Dendritic cell treated with granulocyte-macrophage colony-stimulating factor and Interleukin-4, amounts not matched to agents 40 ng/mL and 50 ng/mL, for 4 days (primary cell): ENCODE data around the gene HOXA5.

Source experiments
- H3K27ac Mint-ChIP-seq: one replicate; pipeline ENCODE4 v1.8.0; 2022; ENCODE audit warnings: mild to moderate bottlenecking, mixed read lengths
- H3K27me3 Mint-ChIP-seq: one replicate; pipeline ENCODE4 v1.8.0; 2022; ENCODE audit warnings: mild to moderate bottlenecking, mixed read lengths
- H3K36me3 Mint-ChIP-seq: one replicate; pipeline ENCODE4 v1.8.0; 2022; ENCODE audit warnings: low read depth, mixed read lengths
- H3K4me1 Mint-ChIP-seq: one replicate; pipeline ENCODE4 v1.8.0; 2022; ENCODE audit warnings: low read depth, mixed read lengths
- H3K4me3 Mint-ChIP-seq: one replicate; pipeline ENCODE4 v1.8.0; 2022; ENCODE audit warnings: mild to moderate bottlenecking, moderate library complexity, mixed read lengths
- H3K9me3 Mint-ChIP-seq: one replicate; pipeline ENCODE4 v1.8.0; 2022; ENCODE audit warnings: mixed read lengths
- intact Hi-C: fragments of 100-400 bp; cut with micrococcal nuclease; formaldehyde crosslinking; loops from one replicate; pipeline ENCODE4 v1.15.0; 2022

HOXA5 gene

GRCh38 chr7:27147199-27148030, 3.9 kb upstream of the HOXA5 start, which contains the start of gene HOXA6:
TSS of gene HOXA6 (minus strand) at chr7:27147774. CDS start at chr7:27147749, 25 bp downstream.
- no peak within 1 kb of the TSS for H3K27ac Mint-ChIP-seq
- no peaks in the 10 kb centered on the region for H3K36me3 Mint-ChIP-seq
- no peaks in the 10 kb centered on the region for H3K9me3 Mint-ChIP-seq
- H3K4me1 Mint-ChIP-seq, result peaks cover 47% of the 10 kb centered on the region
- intact Hi-C loops, result loop anchor here (5.0 kb wide), 1 partner anchor 285 kb away; the partner anchor contains the start of gene SKAP2
- H3K27me3 Mint-ChIP-seq, result peaks cover 88% of the 10 kb centered on the region
- H3K4me3 Mint-ChIP-seq, result peak within 1 kb of the TSS; percentile 70

DNA sequence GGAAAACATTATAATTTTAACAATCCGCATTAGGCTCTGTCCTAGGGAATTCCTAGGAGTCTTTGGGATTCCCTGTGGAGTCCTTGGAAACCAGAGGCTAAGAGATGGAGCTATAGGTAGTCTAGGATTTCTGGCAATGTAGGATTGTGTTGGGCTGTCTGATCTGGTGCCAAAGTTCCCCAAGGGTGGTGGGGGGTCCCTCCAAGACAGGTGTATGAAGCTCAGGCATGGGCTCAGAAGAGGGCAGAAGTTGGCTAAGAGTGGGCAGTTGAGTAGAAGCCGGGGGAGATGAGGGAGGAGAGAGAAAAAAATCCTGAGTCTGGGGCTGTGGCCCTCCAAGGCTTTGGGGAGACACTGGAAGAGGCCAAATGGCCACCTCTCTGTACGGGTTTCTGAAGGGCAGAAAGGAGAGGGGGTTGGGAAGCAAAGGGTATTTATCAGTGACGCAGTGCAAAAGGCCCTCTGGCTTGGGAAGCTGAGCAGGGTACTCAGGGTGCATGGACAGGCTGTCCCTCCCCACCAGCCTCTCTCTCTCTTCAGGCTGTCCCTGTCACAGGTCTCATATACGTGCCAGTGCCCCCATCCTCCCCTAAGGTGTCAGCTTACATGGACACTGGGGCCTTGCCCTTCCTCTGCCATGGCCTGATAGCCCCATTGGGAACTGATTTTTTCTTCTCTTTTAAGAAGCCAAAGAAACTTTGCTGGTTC, 3.2 kb upstream of the HOXA5 start:
- Mint-ChIP-seq H3K4me3 (no peak overlapping the region), H3K27me3 (peaks cover 86% of the 10 kb centered on the region), H3K4me1 (peaks cover 39% of the 10 kb centered on the region), H3K9me3 (no peaks in the 10 kb centered on the region), H3K36me3 (no peaks in the 10 kb centered on the region), H3K27ac (no peak overlapping the region)
- intact Hi-C loops, result loop anchor here (5.0 kb wide), 1 partner anchor 284 kb away; the partner anchor contains the start of gene SKAP2

DNA sequence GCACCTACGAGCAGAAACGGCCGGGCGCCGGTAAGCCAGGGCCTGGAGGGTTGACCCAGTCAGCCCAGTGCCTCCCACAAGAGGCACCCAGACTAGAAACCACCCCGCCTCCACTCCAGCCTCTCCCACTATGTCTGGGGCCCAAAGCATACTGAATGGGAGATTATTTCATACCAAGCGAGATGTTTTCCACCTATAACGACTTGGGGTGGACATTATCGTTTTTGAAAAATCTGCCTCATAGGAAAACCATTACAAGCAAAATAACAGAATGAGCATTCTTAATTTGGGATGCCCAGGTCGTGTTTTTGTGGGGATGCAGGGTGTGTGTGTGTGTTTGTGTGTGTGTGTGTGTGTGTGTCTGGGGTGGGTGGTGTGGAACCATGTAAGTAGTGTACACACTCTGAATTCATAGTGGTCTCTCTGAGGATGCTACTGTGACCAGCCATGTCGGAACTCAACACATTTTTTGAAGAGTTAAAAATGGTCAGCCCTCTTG, 2.5 kb upstream of the HOXA5 start:
- intact Hi-C loops, result loop anchor here (5.0 kb wide), 1 partner anchor 284 kb away; the partner anchor contains the start of gene SKAP2
- Mint-ChIP-seq H3K4me3 (no peak overlapping the region), H3K4me1 (peaks cover 32% of the 10 kb centered on the region), H3K36me3 (no peaks in the 10 kb centered on the region), H3K27ac (no peak overlapping the region), H3K27me3 (peaks cover 84% of the 10 kb centered on the region), H3K9me3 (no peaks in the 10 kb centered on the region)

GRCh38 chr7:27145165-27145913, 1.9 kb upstream of the HOXA5 start:
- peak overlapping the region; percentile 6 for H3K4me3 Mint-ChIP-seq
- peaks cover 78% of the 10 kb centered on the region for H3K27me3 Mint-ChIP-seq
- H3K36me3 Mint-ChIP-seq, result no peaks in the 10 kb centered on the region
- intact Hi-C loops, result loop anchor here (5.0 kb wide), 1 partner anchor 283 kb away; the partner anchor contains the start of gene SKAP2
- no peaks in the 10 kb centered on the region for H3K9me3 Mint-ChIP-seq
- H3K4me1 Mint-ChIP-seq, result peaks cover 26% of the 10 kb centered on the region
- no peak overlapping the region for H3K27ac Mint-ChIP-seq

GRCh38 chr7:27144781-27145164, 1.3 kb upstream of the HOXA5 start:
- no peaks in the 10 kb centered on the region for H3K36me3 Mint-ChIP-seq
- peaks cover 73% of the 10 kb centered on the region for H3K27me3 Mint-ChIP-seq
- no peaks in the 10 kb centered on the region for H3K9me3 Mint-ChIP-seq
- H3K27ac Mint-ChIP-seq, result no peak overlapping the region
- intact Hi-C loops, result loop anchor here (5.0 kb wide), 1 partner anchor 282 kb away; the partner anchor contains the start of gene SKAP2
- H3K4me3 Mint-ChIP-seq, result peak overlapping the region; percentile 6
- H3K4me1 Mint-ChIP-seq, result peaks cover 23% of the 10 kb centered on the region

DNA sequence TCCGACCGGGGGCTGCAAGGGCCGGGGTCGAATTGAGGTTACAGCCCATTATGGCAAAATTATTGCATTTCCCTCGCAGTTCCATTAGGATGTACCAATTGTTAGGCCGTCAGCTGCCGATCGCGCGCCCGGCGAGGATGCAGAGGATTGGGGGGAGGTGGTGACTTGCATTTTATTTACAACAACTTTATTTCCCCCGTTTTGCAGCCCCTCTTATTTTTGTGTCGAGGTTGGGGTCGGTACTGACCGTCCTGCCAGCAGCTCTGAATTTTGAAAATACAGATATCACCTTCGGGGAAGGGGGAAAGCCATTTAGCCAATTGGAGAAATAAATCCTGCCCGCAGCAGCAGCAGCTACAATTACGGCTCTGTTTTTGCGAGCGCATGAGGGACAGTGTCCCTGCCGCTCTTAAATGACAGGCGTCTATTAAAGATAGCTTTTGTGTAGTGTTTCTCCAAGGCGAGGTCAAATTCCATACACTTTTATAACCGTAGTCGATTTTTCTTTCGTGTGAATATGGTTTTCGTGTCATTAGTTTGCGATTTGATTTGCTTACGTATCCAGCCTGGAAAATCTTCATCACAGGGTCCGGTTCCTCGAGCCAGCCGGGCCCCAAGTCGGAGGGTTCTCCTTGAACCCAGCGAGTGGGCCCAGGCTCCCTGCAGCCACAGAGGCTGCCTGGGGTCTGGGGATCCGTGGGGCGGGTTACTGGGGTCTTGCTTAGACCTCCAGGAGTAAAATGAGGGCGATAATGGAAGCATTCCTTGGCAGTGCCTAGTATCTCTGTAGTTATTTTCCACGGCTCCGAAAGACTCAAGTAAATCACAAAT, 684 bp upstream of the HOXA5 start:
- Mint-ChIP-seq H3K27me3 (peaks cover 69% of the 10 kb centered on the region), H3K36me3 (no peaks in the 10 kb centered on the region), H3K9me3 (no peaks in the 10 kb centered on the region), H3K4me1 (peaks cover 23% of the 10 kb centered on the region), H3K4me3 (no peak overlapping the region), H3K27ac (no peak overlapping the region)
- intact Hi-C loops, result no loop called here

DNA sequence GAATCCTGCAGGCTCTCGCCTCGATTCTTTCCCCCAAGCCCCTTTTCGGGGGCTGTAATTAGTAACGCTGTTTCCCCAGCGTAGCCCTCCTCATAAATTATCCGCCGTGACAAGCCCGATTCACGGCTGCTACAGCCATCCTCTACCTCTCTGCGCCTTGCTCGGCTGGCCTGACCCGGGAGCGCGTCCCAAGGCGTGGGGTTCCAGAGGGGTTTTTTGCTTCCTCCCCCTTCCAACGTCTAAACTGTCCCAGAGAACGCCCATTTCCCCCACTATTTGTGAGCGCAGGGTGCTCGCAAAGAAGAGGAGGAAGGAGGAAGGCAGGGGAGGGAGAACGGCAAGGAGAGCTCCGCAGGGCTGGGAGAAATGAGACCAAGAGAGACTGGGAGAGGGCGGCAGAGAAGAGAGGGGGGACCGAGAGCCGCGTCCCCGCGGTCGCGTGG, 880 bp downstream of the HOXA5 start:
- Mint-ChIP-seq H3K4me3 (peak overlapping the region; percentile 74), H3K36me3 (no peaks in the 10 kb centered on the region), H3K27ac (peak overlapping the region; percentile 0), H3K27me3 (peaks cover 61% of the 10 kb centered on the region), H3K4me1 (peaks cover 14% of the 10 kb centered on the region), H3K9me3 (no peaks in the 10 kb centered on the region)
- intact Hi-C loops, result no loop called here

DNA sequence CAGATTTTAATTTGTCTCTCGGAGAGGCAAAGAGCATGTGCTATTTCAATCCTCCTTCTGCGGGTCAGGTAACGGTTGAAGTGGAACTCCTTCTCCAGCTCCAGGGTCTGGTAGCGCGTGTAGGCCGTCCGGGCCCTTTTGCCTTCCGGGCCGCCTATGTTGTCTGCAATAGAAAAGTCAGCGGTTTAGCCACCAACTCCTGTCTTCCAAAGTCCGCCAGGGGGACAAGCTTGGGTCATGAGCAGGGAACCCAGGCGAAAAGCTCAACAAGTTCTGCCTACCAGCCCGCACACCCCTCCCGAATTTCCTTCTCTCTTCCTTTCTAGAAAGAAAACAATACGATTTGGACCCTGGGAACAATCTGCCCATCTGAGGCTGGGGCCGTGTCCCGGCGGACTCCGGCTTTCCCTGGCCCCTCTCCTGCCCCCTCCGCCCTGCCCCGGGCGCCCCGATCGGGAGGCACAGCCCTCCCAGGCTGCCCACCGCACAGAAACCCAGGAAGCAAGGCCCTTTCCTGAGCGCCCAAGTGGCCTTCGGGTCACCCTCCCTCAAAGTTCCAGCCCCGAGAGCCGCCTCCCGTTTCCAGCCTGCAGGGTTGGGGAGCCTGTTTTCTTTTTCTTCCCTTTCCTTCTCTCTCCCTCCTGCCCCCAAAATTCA, 1.4 kb downstream of the HOXA5 start:
- Mint-ChIP-seq H3K36me3 (no peaks in the 10 kb centered on the region), H3K27me3 (peaks cover 59% of the 10 kb centered on the region), H3K27ac (peak overlapping the region; percentile 0)

DNA sequence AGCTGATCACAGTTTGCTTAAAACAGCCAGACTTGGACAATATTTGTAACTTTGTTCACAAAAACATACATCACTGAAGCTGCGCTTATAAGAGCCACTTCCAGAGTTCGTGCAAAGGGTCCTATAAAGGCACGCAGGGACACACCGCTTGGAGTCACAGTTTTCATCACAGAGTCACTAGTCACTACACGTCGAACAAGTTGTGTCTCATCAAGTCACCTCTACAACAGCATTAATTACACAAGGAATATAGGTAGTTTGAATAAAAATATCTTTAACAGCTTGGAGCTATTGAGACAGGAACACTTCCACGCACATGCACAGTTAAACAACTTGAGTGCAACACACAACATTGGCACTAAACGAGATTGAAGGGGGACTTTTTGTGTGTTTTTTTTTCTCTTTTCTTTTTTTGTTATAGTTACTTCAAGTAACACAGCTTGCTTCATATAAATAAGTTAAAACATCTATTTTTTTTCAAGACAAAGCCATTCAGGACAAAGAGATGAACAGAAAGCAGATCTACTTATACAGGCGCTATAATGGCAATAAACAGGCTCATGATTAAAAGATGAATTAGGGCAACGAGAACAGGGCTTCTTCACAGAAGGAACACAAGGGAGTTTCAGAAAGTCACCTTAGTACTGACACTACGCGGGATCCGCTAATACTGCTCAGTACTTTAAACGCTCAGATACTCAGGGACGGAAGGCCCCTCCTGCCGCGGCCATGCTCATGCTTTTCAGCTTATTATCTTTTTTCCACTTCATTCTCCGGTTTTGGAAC, 2.2 kb downstream of the HOXA5 start:
- Mint-ChIP-seq H3K27me3 (peaks cover 57% of the 10 kb centered on the region), H3K36me3 (no peaks in the 10 kb centered on the region), H3K27ac (no peak overlapping the region), H3K4me3 (no peak overlapping the region), H3K4me1 (peaks cover 16% of the 10 kb centered on the region), H3K9me3 (no peaks in the 10 kb centered on the region)
- intact Hi-C loops, result no loop called here

More for the DNA sequence above, 1.4 kb downstream of the HOXA5 start:
- Mint-ChIP-seq H3K9me3 (no peaks in the 10 kb centered on the region), H3K4me1 (peaks cover 15% of the 10 kb centered on the region), H3K4me3 (peak overlapping the region; percentile 74)
- intact Hi-C loops, result no loop called here

- Mint-ChIP-seq H3K36me3 (no peaks in the 10 kb centered on the region), H3K27me3 (peaks cover 55% of the 10 kb centered on the region), H3K4me3 (no peak overlapping the region), H3K4me1 (peaks cover 18% of the 10 kb centered on the region), H3K9me3 (no peaks in the 10 kb centered on the region), H3K27ac (no peak overlapping the region)
- intact Hi-C loops, result no loop called here
These were observed 3.2 kb downstream of the HOXA5 start for GRCh38 chr7:27140126-27140857.

GRCh38 chr7:27139334-27140125, 4.0 kb downstream of the HOXA5 start:
- no peak overlapping the region for H3K27ac Mint-ChIP-seq
- H3K4me3 Mint-ChIP-seq, result no peak overlapping the region
- H3K36me3 Mint-ChIP-seq, result no peaks in the 10 kb centered on the region
- peaks cover 21% of the 10 kb centered on the region for H3K4me1 Mint-ChIP-seq
- H3K27me3 Mint-ChIP-seq, result peaks cover 53% of the 10 kb centered on the region
- no peaks in the 10 kb centered on the region for H3K9me3 Mint-ChIP-seq
- intact Hi-C loops, result no loop called here
